ENCODE measurements around the gene MAGEA9. TPM values are rescaled to one million over a fixed set of nuclear protein-coding genes. Genes with fewer than 3 reads are reported as not detected.
"Not testable (repeated sequence)": the region's sequence is repeated elsewhere in the genome, so short reads cannot be mapped to it uniquely, and the experiment has no call there.

The MAGEA9 gene, protein sequence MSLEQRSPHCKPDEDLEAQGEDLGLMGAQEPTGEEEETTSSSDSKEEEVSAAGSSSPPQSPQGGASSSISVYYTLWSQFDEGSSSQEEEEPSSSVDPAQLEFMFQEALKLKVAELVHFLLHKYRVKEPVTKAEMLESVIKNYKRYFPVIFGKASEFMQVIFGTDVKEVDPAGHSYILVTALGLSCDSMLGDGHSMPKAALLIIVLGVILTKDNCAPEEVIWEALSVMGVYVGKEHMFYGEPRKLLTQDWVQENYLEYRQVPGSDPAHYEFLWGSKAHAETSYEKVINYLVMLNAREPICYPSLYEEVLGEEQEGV
- total RNA-seq, result not detected in 2 replicates

DNA sequence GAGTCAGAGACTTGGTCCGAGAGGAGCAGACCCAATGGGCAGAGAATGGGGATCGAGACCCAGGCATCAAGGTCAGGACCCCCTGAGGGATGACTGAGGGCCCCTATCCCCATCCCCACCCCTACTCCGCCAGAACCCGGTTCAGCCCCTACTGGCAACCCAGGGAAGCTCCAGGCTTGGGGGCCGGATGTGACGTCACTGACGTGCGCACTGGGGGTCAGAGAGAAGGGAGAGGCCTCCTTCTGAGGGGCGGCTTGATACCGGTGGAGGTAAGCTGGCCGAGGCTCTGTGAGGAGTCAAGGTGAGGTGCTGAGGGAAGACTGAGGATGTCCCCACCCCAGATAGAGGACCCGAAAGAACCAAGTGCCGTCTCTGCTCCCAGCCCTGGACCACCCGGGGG lies at the start of gene MAGEA9:
Gene MAGEA9 (plus strand): TSS at position 204 of the 400 bp plus-strand sequence. CDS start 4,281 bp downstream, outside the sequence.
- H3K4me3 Mint-ChIP-seq (ENCODE audit: low read depth); H3K36me3 Mint-ChIP-seq (ENCODE audit: low read depth); DNase-seq (ENCODE audit: low spot score); H3K9me3 Mint-ChIP-seq; H3K27me3 Mint-ChIP-seq (ENCODE audit: low read depth); H3K4me1 Mint-ChIP-seq (ENCODE audit: low read depth); H3K27ac Mint-ChIP-seq; intact Hi-C loops (cut with micrococcal nuclease): not testable (repeated sequence)

DNA sequence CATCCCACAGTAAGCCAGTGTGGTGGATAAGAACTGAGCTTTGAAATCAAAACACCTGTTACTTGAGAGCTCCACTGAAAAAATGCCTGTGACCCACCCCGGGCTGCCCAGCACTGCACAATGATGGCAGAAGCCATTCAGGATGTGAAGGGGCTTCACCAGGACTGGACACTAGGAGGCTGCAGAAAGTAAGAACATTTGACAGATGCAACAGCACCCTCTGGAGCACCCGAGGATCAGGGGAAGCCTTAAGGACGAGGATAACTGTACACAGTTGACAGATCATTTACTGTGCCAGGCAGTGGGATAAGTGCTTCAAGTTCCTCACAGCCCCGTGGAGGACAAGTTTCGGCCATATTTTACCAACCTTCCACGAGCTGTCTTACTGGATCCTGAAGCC lies 39.5 kb upstream of the MAGEA9 start:
- H3K4me1 Mint-ChIP-seq (ENCODE audit: low read depth); H3K9me3 Mint-ChIP-seq; intact Hi-C loops (cut with micrococcal nuclease); H3K36me3 Mint-ChIP-seq (ENCODE audit: low read depth); H3K4me3 Mint-ChIP-seq (ENCODE audit: low read depth); DNase-seq (ENCODE audit: low spot score); H3K27me3 Mint-ChIP-seq (ENCODE audit: low read depth); H3K27ac Mint-ChIP-seq: not testable (repeated sequence)

DNA sequence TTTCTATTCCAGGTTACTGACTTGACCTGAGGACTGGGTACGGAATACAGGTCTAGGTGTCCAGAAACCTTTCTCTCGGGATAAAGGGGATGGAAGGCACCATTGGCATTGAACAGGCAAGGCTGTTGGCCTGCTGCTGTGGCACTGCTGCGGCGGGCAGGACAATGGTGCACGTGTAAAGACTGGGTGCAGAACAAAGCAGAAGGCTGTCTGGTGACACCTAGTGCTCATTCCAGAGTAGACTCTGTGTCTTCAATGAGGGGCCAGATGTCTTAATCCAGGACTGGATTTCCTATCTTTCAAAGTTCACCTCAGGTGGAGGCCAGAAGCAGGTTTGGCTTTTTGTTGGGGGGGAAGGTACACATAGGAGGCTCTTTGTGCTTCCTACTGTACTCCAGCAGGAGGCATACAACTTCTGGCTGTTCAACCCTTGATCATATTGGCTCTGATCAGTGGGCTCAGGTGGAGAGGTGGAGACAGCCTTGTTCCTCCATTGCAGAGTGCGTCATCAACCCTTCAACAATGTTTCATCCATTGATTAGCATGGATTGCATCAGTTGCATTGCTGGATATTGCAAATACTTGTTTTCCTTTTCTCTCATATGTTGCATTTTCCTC lies 35.2 kb upstream of the MAGEA9 start:
- H3K4me3 Mint-ChIP-seq (ENCODE audit: low read depth); H3K9me3 Mint-ChIP-seq; DNase-seq (ENCODE audit: low spot score); H3K27ac Mint-ChIP-seq; H3K27me3 Mint-ChIP-seq (ENCODE audit: low read depth); H3K36me3 Mint-ChIP-seq (ENCODE audit: low read depth); H3K4me1 Mint-ChIP-seq (ENCODE audit: low read depth); intact Hi-C loops (cut with micrococcal nuclease): not testable (repeated sequence)

DNA sequence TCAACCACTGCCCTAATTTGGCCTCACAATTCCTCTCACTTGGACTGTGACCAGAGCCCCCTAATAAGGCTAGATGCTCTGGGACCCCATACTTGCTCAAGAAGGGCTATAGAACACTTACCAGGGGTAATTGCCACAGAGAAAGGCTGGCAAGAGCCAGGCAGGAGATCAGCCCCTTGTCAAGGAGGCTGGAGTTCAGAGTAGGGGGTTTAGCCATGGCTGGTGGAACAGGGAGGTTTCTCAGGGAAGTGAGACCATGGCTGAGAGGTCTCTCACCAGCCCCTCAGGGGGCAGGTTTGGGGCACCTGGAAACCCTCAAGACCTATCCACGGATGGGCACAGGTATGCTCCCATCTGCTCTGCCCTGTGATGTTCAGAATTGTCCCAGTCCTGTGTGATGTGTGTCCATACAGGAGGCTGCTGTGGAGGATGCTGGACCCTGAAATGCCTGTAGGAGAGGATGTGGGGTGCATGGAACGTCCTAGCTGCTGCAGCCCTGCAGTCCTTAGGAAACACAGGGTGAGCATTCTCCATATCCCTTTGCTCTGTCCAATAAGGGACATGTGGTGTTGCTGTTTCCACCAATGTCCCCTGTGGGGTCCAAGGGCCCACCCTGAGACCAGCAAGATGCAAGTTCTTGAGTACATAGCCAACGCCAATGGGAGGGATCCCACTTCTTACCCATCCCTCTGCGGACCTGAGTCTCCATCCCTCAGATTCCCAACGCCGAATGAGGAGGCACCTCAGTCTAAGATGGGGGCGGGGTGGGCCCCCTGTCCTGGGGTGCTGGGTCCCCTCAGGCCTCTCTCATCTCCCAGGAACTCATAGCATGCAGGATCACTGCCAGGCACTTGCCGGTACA lies 24.3 kb upstream of the MAGEA9 start:
- no peak overlapping the region for H3K27ac Mint-ChIP-seq
- no peaks in the 10 kb centered on the region for H3K36me3 Mint-ChIP-seq (ENCODE audit: low read depth)
- H3K9me3 Mint-ChIP-seq, result no peaks in the 10 kb centered on the region
- intact Hi-C loops (cut with micrococcal nuclease), result no loop called here
- H3K4me1 Mint-ChIP-seq (ENCODE audit: low read depth), result no peaks in the 10 kb centered on the region
- no peak for DNase-seq (ENCODE audit: low spot score)
- H3K27me3 Mint-ChIP-seq (ENCODE audit: low read depth), result peaks cover 3% of the 10 kb centered on the region
- H3K4me3 Mint-ChIP-seq (ENCODE audit: low read depth), result no peak overlapping the region

DNA sequence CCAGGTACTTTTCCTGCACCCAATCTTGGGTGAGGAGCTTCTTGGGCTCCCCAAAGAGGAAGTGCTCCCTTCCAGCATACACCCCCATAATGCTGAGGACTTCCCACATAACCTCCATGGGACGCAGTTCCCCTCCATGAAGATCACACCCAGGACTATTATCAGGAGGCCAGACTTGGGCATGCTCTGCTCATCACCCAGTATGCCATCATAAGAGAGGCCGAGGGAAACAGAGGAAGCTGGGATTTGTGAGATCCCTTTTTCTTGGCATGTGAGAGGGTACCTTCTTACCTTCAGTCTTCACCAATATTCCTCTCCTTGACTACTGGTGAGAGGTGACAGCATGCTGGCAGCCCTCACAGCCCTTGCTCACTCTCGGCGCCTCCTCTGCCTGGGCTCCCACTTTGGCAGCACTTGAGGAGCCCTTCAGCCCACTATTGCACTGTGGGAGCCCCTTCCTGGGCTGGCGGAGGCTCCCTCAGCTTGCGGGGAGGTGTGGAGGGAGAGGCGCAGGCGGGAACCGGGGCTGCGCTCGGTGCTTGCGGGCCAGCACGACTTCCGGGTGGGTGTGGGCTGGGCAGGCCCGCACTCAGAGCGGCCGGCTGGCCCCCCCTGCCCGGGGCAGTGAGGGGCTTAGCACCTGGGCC lies 23.5 kb upstream of the MAGEA9 start:
- Mint-ChIP-seq H3K27me3 (ENCODE audit: low read depth) (peaks cover 3% of the 10 kb centered on the region), H3K4me1 (ENCODE audit: low read depth) (no peaks in the 10 kb centered on the region), H3K27ac (no peak overlapping the region), H3K9me3 (no peaks in the 10 kb centered on the region), H3K36me3 (ENCODE audit: low read depth) (no peaks in the 10 kb centered on the region), H3K4me3 (ENCODE audit: low read depth) (no peak overlapping the region)
- DNase-seq (ENCODE audit: low spot score), result no peak
- intact Hi-C loops (cut with micrococcal nuclease), result no loop called here

DNA sequence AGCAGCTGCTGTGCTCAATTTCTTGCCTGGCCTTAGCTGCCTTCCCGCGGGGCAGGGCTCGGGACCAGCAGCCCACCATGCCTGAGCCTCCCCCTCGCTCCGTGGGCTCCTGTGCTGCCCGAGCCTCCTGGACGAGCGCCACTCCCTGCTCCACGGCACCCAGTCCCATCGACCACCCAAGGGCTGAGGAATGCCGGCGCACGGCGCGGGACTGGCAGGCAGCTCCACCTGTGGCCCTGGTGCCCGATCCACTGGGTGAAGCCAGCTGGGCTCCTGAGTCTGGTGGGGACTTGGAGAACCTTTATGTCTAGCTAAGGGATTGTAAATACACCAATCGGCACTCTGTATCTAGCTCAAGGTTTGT lies 23.0 kb upstream of the MAGEA9 start:
- DNase-seq (ENCODE audit: low spot score); H3K27ac Mint-ChIP-seq; H3K27me3 Mint-ChIP-seq (ENCODE audit: low read depth); H3K9me3 Mint-ChIP-seq; intact Hi-C loops (cut with micrococcal nuclease); H3K4me1 Mint-ChIP-seq (ENCODE audit: low read depth); H3K36me3 Mint-ChIP-seq (ENCODE audit: low read depth); H3K4me3 Mint-ChIP-seq (ENCODE audit: low read depth): not testable (repeated sequence)

DNA sequence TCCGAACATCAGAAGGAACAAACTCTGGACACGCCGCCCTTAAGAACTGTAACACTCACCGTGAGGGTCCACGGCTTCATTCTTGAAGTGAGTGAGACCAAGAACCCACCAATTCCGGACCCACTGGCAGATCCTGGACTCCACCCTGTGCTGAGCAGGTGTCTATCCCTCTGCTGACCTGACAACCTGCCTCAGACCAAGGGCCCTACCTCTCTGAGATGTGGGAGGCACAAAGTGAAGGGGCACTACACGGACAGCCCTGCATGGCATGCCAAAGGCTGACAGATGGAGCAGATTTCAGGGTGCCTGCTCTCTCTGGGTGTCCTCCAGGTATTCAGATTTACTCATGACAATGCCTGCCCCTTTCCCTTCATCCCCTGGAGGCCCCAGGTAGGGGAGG lies 21.9 kb upstream of the MAGEA9 start:
- H3K9me3 Mint-ChIP-seq, result no peaks in the 10 kb centered on the region
- no peak overlapping the region for H3K27ac Mint-ChIP-seq
- H3K4me1 Mint-ChIP-seq (ENCODE audit: low read depth), result no peaks in the 10 kb centered on the region
- H3K4me3 Mint-ChIP-seq (ENCODE audit: low read depth), result no peak overlapping the region
- intact Hi-C loops (cut with micrococcal nuclease), result no loop called here
- H3K27me3 Mint-ChIP-seq (ENCODE audit: low read depth), result peaks cover 3% of the 10 kb centered on the region
- DNase-seq (ENCODE audit: low spot score), result no peak
- no peaks in the 10 kb centered on the region for H3K36me3 Mint-ChIP-seq (ENCODE audit: low read depth)

DNA sequence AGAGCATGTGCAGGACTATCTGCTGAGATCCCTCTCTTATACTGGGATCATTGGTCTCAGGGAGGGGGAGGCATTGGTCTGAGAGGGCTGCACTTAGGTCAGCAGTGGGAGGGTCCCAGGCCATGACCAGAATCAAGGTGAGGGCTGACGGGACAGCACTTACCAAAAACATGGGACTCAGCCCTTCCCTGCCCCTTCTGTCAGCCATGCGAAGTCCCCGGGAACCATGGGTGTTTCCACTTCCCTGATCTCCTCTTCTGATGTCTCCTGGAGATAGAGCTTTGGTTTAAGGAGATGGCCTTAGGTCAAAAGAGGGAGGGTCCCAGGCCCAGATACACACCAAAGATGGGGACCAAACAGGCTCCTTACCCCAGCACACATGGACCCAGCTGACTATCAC lies 20.8 kb upstream of the MAGEA9 start:
- no peak overlapping the region for H3K27ac Mint-ChIP-seq
- no peaks in the 10 kb centered on the region for H3K9me3 Mint-ChIP-seq
- peaks cover 3% of the 10 kb centered on the region for H3K27me3 Mint-ChIP-seq (ENCODE audit: low read depth)
- DNase-seq (ENCODE audit: low spot score), result no peak
- intact Hi-C loops (cut with micrococcal nuclease), result no loop called here
- no peak overlapping the region for H3K4me3 Mint-ChIP-seq (ENCODE audit: low read depth)
- H3K4me1 Mint-ChIP-seq (ENCODE audit: low read depth), result no peaks in the 10 kb centered on the region
- no peaks in the 10 kb centered on the region for H3K36me3 Mint-ChIP-seq (ENCODE audit: low read depth)

DNA sequence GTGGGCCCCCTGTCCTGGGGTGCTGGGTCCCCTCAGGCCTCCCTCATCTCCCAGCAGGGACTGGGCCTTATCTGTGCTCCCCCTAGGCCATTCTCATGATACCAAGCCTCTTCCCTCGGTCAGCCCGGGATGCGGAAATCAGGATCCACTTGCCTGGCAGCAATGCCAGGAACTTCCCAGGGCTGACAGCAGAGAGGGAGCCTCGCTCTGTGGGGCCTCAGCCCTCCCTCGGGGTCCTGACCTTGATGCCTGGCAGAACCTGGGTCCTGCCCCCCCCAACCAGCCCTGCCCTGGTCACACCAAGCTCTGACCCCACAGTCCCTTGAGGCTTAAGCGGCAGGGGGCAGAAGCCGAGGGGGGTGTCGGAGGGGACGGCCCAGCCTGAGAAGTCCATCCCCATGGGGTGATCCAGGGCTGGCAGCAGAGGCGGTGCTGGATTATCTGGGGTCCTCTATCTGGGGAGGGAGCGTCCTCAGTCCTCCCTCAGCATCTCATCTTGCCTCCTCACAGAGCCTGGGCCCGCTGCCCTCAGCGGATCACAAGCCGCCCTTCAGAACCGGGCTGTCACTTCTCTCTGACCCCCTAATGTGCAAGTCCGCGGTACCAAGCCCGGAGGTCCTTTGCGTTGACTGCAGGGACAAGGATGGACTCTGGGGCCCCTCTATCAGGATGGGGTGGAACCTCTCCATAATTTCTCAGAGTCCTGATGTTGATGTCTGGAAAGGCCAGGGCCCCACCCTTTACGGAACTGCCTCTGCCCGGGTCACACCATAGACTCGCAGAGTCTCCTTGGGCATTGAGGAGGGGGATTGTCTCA lies 19.7 kb upstream of the MAGEA9 start:
- H3K27ac Mint-ChIP-seq; H3K4me3 Mint-ChIP-seq (ENCODE audit: low read depth); H3K9me3 Mint-ChIP-seq; H3K27me3 Mint-ChIP-seq (ENCODE audit: low read depth); H3K36me3 Mint-ChIP-seq (ENCODE audit: low read depth); H3K4me1 Mint-ChIP-seq (ENCODE audit: low read depth); intact Hi-C loops (cut with micrococcal nuclease); DNase-seq (ENCODE audit: low spot score): not testable (repeated sequence)

DNA sequence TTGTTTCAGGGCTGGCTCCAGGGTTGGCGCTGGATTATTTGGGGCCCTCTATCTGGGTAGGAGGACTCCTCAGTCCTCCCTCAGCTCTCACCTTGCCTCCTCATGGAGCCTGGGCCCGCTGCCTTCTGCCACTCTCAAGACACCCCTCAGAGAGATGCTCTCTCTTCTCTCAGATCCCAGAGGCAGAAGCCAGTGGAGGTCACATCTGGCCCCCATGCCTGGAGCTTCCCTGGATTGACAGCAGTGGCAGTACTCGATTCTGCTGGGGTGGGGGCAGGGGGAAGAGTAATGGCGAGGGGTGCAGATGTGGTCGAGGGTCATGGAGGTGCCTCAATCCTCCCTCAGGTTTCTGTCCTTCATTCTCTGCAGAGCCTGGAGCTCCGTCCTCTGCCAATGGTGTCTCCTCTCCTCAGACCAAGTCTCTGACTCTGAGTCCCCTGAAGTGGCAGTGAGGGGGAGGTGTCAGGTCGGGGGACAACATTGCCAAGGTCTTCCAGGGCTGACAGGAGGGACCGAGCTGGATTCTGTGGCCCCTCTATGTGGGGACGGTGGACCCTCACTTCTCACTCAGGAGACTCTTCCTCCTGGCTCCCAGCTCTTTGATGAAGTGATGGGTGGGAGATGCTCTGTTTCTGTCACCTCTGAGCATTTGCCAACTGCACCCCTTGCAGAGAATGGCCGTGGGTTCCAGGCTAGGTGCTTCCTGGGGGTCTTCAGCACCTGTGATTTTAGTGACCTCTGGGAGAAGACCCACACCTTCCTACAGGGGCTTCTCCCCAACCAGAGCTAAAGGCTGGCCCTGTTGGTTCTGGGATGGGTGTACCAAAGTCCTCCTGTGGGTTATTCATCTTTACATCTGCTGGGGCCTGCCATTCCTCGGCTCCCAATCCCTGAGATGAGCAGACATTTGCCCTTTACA lies 18.8 kb upstream of the MAGEA9 start:
- intact Hi-C loops (cut with micrococcal nuclease), result no loop called here
- H3K4me3 Mint-ChIP-seq (ENCODE audit: low read depth), result no peak overlapping the region
- H3K9me3 Mint-ChIP-seq, result no peaks in the 10 kb centered on the region
- no peak for DNase-seq (ENCODE audit: low spot score)
- H3K27ac Mint-ChIP-seq, result no peak overlapping the region
- no peaks in the 10 kb centered on the region for H3K36me3 Mint-ChIP-seq (ENCODE audit: low read depth)
- H3K4me1 Mint-ChIP-seq (ENCODE audit: low read depth), result no peaks in the 10 kb centered on the region
- no peaks in the 10 kb centered on the region for H3K27me3 Mint-ChIP-seq (ENCODE audit: low read depth)

DNA sequence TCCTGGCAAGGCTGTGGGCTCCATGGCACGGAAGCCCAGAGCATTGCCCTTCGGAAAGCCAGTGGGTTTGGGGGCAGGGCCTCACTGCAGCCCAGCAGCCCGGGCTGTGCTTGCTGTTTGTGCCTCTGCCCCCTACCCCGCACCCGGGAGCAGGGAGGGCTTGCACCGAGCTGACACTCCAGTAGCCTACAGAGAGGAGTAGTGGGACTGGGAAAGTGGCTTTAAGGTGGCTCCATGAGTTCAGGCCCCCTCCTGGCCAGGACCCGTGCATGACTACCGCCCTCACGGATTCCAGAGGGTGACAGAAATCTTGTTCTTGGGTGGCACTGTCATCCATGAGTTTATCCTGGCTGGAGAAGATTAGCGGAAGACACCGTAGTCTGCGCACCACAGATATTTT lies 11.4 kb upstream of the MAGEA9 start:
- H3K4me3 Mint-ChIP-seq (ENCODE audit: low read depth); H3K9me3 Mint-ChIP-seq; H3K36me3 Mint-ChIP-seq (ENCODE audit: low read depth); H3K27me3 Mint-ChIP-seq (ENCODE audit: low read depth); H3K4me1 Mint-ChIP-seq (ENCODE audit: low read depth); intact Hi-C loops (cut with micrococcal nuclease); DNase-seq (ENCODE audit: low spot score); H3K27ac Mint-ChIP-seq: not testable (repeated sequence)
